ENCODE results near the gene DAW1. TPM values are rescaled to one million over a fixed set of nuclear protein-coding genes. Genes with fewer than 3 reads are reported as not detected.
"Not testable (repeated sequence)": the region's sequence is repeated elsewhere in the genome, so short reads cannot be mapped to it uniquely, and the experiment has no call there.

DAW1 gene
- total and polyA plus RNA-seq, 12 donors = 0.26 TPM; not detected in 11

DNA sequence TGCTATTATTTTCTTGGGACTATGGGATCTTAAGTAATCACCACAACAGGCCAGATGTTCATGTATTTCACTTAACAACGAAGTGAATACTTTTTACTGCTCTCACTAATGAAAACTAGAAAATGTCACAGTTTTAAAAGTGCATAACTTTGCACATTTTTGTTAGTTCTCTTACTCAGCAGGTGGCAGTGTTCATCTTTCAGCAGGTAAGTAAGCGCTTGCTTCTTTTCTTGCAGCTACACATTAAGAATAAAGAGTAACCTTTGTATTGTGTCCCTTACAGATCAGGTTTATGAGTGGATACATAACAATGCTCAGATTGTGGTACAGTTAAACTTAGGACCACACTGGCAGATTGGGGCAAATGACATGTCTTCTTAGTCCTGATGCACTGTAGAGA is 61.0 kb downstream of the DAW1 start:
- H3K36me3 ChIP-seq (replicated peaks in 1 of 2) = no peaks in the 10 kb centered on the region
- H3K4me3 ChIP-seq = no peak overlapping the region
- no peak for DNase-seq
- intact Hi-C loops (cut with DNase I) = no loop called here
- no peaks in the 10 kb centered on the region for H3K4me1 ChIP-seq (replicated peaks in 1 of 2)
- TF ChIP-seq, protein P1, sequence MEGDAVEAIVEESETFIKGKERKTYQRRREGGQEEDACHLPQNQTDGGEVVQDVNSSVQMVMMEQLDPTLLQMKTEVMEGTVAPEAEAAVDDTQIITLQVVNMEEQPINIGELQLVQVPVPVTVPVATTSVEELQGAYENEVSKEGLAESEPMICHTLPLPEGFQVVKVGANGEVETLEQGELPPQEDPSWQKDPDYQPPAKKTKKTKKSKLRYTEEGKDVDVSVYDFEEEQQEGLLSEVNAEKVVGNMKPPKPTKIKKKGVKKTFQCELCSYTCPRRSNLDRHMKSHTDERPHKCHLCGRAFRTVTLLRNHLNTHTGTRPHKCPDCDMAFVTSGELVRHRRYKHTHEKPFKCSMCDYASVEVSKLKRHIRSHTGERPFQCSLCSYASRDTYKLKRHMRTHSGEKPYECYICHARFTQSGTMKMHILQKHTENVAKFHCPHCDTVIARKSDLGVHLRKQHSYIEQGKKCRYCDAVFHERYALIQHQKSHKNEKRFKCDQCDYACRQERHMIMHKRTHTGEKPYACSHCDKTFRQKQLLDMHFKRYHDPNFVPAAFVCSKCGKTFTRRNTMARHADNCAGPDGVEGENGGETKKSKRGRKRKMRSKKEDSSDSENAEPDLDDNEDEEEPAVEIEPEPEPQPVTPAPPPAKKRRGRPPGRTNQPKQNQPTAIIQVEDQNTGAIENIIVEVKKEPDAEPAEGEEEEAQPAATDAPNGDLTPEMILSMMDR (IDR thresholded peaks at IDR 0.05) = no peak
- no peak for TF ChIP-seq POLR2A (IDR thresholded peaks at IDR 0.05)
- no peaks in the 10 kb centered on the region for H3K27me3 ChIP-seq
- no peaks in the 10 kb centered on the region for H3K9me3 ChIP-seq (replicated peaks in 1 of 3)
- 74 to 83% (median 79%) methylated on average over 2 of the region's 2 CpGs for WGBS, 4 donors
- no peak overlapping the region for H3K27ac ChIP-seq

DNA sequence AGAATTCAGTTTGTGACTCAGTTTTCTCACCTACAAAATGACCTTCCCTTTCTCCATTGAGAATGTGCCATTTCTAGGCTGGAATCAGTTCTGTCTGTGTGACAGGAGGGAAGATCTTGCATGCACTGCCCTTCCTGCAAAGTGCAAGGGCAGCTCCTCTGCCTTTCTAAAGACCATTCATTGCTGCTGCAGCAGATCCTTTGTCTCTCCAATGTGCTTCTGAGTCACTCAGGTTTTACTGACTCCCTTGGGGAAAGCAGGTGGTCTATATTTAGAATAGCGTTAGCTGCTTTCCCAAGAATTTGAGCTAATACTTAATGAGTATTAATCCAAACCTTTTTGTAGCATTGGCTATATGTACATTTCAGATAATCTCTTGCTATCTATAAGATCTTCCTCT is 62.5 kb downstream of the DAW1 start:
- Histone ChIP-seq H3K4me3 (no peak overlapping the region), H3K27me3 (no peaks in the 10 kb centered on the region), H3K36me3 (replicated peaks in 1 of 2) (no peaks in the 10 kb centered on the region), H3K27ac (no peak overlapping the region), H3K4me1 (replicated peaks in 1 of 2) (no peaks in the 10 kb centered on the region), H3K9me3 (replicated peaks in 1 of 3) (no peaks in the 10 kb centered on the region)
- intact Hi-C loops (cut with DNase I) = no loop called here
- no peak for DNase-seq
- TF ChIP-seq, protein P1 (IDR thresholded peaks at IDR 0.05) = no peak
- no peak for TF ChIP-seq POLR2A (IDR thresholded peaks at IDR 0.05)
- 48 to 74% (median 57%) methylated on average over 1 of the region's 1 CpG for WGBS, 4 donors

DNA sequence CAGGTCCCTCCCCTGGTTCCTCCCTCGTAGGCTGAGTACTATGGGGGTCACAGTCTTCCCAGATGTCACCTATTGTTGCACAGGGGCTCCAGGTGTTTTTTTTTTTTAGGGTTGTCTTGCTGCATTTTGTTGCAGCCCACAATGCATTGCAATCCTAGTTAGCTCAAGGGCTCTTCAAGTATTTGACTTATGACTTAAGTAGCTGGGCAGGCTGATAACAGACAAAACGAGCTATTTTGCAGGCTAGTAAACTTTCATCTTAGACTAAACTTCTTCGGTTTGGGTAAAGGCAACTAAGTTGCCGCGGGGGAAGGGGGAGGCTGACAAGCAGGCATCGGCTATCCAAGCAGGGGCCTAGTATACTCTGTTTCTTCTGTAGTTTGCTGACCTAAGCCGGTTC is 64.8 kb downstream of the DAW1 start:
- H3K27ac ChIP-seq; H3K9me3 ChIP-seq (replicated peaks in 1 of 3); H3K4me3 ChIP-seq; DNase-seq; intact Hi-C loops (cut with DNase I); H3K4me1 ChIP-seq (replicated peaks in 1 of 2); H3K36me3 ChIP-seq (replicated peaks in 1 of 2); H3K27me3 ChIP-seq: not testable (repeated sequence)
- 66 to 81% (median 74%) methylated on average over 7 of the region's 7 CpGs for WGBS, 4 donors

DNA sequence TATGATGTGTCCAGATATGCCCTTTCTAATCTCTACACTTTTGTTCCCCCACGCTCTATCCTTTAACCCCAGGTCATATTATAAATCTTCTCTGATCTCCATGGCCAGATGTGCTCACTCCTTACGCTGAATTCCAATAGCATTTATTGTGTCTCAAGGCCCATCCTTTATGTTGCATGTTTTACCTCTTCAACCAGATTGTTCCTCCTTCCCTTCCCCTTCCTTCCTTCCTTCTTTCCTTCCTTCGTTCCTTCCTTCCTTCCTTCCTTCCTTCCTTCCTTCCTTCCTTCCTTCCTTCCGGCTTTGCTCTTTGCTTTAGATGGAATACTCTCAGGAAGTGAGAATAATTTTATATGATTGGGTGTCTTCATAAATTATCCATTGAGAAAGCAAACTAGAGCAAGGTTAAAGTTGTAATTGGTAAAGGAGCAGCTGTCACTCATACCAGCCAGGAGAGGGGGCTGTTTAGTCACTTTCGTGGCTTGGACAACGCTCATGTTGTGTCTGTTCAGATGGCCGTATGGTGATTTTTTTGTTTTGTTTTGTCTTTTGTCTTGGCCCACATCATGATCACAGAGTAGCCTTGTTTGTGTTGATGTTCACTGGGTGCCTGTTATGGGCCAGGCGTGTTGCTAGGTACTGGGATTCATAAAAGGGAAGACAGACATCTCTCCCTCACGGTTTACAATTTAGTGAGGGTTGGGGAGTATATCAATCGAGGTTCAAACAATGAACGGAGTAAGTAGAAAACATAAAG is 68.0 kb downstream of the DAW1 start:
- no peaks in the 10 kb centered on the region for H3K27me3 ChIP-seq
- no peaks in the 10 kb centered on the region for H3K4me1 ChIP-seq (replicated peaks in 1 of 2)
- TF ChIP-seq POLR2A (IDR thresholded peaks at IDR 0.05) = no peak
- TF ChIP-seq, protein P1 (IDR thresholded peaks at IDR 0.05) = peak in 5 of 6 experiments; percentile 29 to 52 (median 42)
- no peak overlapping the region for H3K4me3 ChIP-seq
- intact Hi-C loops (cut with DNase I) = no loop called here
- DNase-seq = peak in 6 of 7 donors; percentile 14 to 52 (median 29)
- no peaks in the 10 kb centered on the region for H3K36me3 ChIP-seq (replicated peaks in 1 of 2)
- H3K9me3 ChIP-seq (replicated peaks in 1 of 3) = no peaks in the 10 kb centered on the region
- no peak overlapping the region for H3K27ac ChIP-seq
- 45 to 54% (median 50%) methylated on average over 10 to 11 of the region's 11 CpGs for WGBS, 4 donors

DNA sequence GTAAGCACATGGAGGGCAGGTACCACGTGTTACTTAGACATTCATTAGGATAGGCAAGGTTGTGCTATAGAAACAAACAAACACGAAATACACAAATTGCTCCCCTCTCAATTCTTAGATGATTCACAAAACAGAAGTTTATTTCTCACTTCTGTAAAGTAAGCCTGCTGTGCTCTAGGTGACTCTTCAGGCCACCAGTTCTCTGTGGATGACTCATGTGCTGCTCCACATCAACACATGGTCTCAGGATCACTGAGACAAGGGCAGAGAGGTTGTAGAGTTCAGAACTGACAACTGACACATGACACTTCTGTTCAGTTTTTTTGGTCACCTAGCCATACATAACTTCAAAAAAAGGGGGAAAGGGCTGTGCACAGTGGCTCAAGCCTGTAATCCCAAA is 70.6 kb downstream of the DAW1 start:
- WGBS, 4 donors = 68 to 83% (median 76%) methylated on average over 2 of the region's 2 CpGs

More for the DNA sequence above, 70.6 kb downstream of the DAW1 start:
- Histone ChIP-seq H3K9me3 (replicated peaks in 1 of 3) (no peaks in the 10 kb centered on the region), H3K27ac (no peak overlapping the region), H3K27me3 (no peaks in the 10 kb centered on the region), H3K4me1 (replicated peaks in 1 of 2) (no peaks in the 10 kb centered on the region), H3K4me3 (no peak overlapping the region), H3K36me3 (replicated peaks in 1 of 2) (no peaks in the 10 kb centered on the region)
- TF ChIP-seq, protein P1 (IDR thresholded peaks at IDR 0.05) = no peak
- no peak for TF ChIP-seq POLR2A (IDR thresholded peaks at IDR 0.05)
- DNase-seq = peak in 3 of 7 donors; percentile 5 to 15 (median 12)
- intact Hi-C loops (cut with DNase I) = no loop called here

Measured in adrenal gland (tissue), 12 donors.